NCI-H446 treated with DMSO at 0.1 percent for 48 hours (cell line): ENCODE results near the gene GASK1B.

Source experiments
- DNase-seq: peaks from one replicate; lab custom pipeline; 2025; lab: John Stamatoyannopoulos, UW

The GASK1B gene

GRCh38 chr4:158146736-158147135, 26.1 kb downstream of the GASK1B start:
- no peak for DNase-seq

- no peak for DNase-seq
Measured at GRCh38 chr4:158139086-158139485, 33.7 kb downstream of the GASK1B start.

GRCh38 chr4:158134222-158134621, 38.6 kb downstream of the GASK1B start:
- no peak for DNase-seq

GRCh38 chr4:158133551-158133950, 39.3 kb downstream of the GASK1B start:
- no peak for DNase-seq

GRCh38 chr4:158131027-158131426, 41.8 kb downstream of the GASK1B start:
- peak; percentile 59 for DNase-seq

GRCh38 chr4:158130204-158130603, 42.6 kb downstream of the GASK1B start:
- peak; percentile 94 for DNase-seq

- no peak for DNase-seq
Measured at GRCh38 chr4:158129694-158130093, 43.1 kb downstream of the GASK1B start.

- DNase-seq = no peak
Measured at GRCh38 chr4:158128540-158128939, 44.3 kb downstream of the GASK1B start.

- DNase-seq = no peak
Measured at GRCh38 chr4:158125310-158125709, 47.5 kb downstream of the GASK1B start.
